Liver (tissue), 9 donors: ENCODE results near the gene ITGB7. TPM values are rescaled to one million over a fixed set of nuclear protein-coding genes. Genes with fewer than 3 reads are reported as not detected.

Experiments
- DNase-seq: peaks from one replicate; pipeline ENCODE4 v3.0.0-alpha.2; 2017; ENCODE audit warnings: low spot score
- H3K27ac ChIP-seq, 2 donors: one replicate each; pipeline ENCODE4 v1.7.0; 2013; ENCODE audit warnings: inconsistent platforms in 2 of 2, low read length in 2 of 2, control low read depth in 1 of 2, low read depth in 1 of 2, mild to moderate bottlenecking in 1 of 2
- H3K27me3 ChIP-seq, 4 donors: one replicate each; pipeline versions ENCODE4 v1.6.1 to v1.7.0; 2013; ENCODE audit warnings: low read length in 3 of 4, inconsistent platforms in 1 of 4, mild to moderate bottlenecking in 1 of 4, moderate library complexity in 1 of 4; ENCODE audit not compliant: control insufficient read depth in 4 of 4, insufficient read depth in 4 of 4
- H3K36me3 ChIP-seq, 4 donors: one replicate each; pipeline versions ENCODE4 v1.6.1 to v1.7.0; 2013; ENCODE audit warnings: low read length in 3 of 4, mild to moderate bottlenecking in 3 of 4, low read depth in 1 of 4, moderate library complexity in 1 of 4; ENCODE audit not compliant: control insufficient read depth in 4 of 4, insufficient read depth in 3 of 4
- H3K4me1 ChIP-seq, 4 donors: one replicate each; pipeline versions ENCODE4 v1.6.1 to v1.7.0; 2013; ENCODE audit warnings: low read length in 3 of 4, mild to moderate bottlenecking in 3 of 4, moderate library complexity in 1 of 4; ENCODE audit not compliant: control insufficient read depth in 4 of 4, insufficient read depth in 4 of 4
- H3K4me3 ChIP-seq, 3 donors: one replicate each; pipeline versions ENCODE4 v1.6.1 to v1.7.0; 2013; ENCODE audit warnings: low read length in 3 of 3, control low read depth in 1 of 3, low read depth in 1 of 3, mild to moderate bottlenecking in 1 of 3
- H3K9ac ChIP-seq, 2 donors: one replicate each; pipeline ENCODE4 v1.7.0; 2013; ENCODE audit warnings: low read length in 2 of 2, mild to moderate bottlenecking in 2 of 2, moderate library complexity in 2 of 2, control low read depth in 1 of 2, low read depth in 1 of 2
- H3K9me3 ChIP-seq, 4 donors: one replicate each; pipeline versions ENCODE4 v1.6.1 to v1.7.0; 2013; ENCODE audit warnings: low read length in 3 of 4; ENCODE audit not compliant: control insufficient read depth in 4 of 4
- EGR1 ChIP-seq, 2 donors: IDR thresholded peaks; 2 replicates each; pipeline ENCODE4 v1.6.1; 2016 to 2018; ENCODE audit warnings: antibody characterized with exemption in 2 of 2, low read depth in 2 of 2
- FOXA1 ChIP-seq: IDR thresholded peaks from 2 replicates; pipeline ENCODE4 v1.6.1; 2016; ENCODE audit warnings: antibody characterized with exemption
- FOXA2 ChIP-seq: IDR thresholded peaks from 2 replicates; pipeline ENCODE4 v1.6.1; 2016; ENCODE audit warnings: antibody characterized with exemption
- GABPA ChIP-seq, 2 donors: IDR thresholded peaks in 1 of 2; conservative IDR thresholded peaks in 1 of 2; 2 replicates each; pipeline ENCODE4 v1.6.1; 2016; ENCODE audit warnings: antibody characterized with exemption in 2 of 2, mild to moderate bottlenecking in 1 of 2, moderate library complexity in 1 of 2
- HNF4A ChIP-seq, 2 donors: conservative IDR thresholded peaks; 2 replicates each; pipeline ENCODE4 v1.6.1; 2016; ENCODE audit warnings: antibody characterized with exemption in 2 of 2, mild to moderate bottlenecking in 2 of 2
- HNF4G ChIP-seq: IDR thresholded peaks from 2 replicates; pipeline ENCODE4 v1.6.1; 2016; ENCODE audit warnings: antibody characterized with exemption
- JUND ChIP-seq, 2 donors: IDR thresholded peaks; 2 replicates each; pipeline ENCODE4 v1.6.1; 2016; ENCODE audit warnings: antibody characterized with exemption in 2 of 2
- NR2F2 ChIP-seq: IDR thresholded peaks from 2 replicates; pipeline ENCODE4 v1.6.1; 2016; ENCODE audit warnings: antibody characterized with exemption
- RAD21 ChIP-seq, 2 donors: IDR thresholded peaks; 2 replicates each; pipeline ENCODE4 v1.6.1; 2016; ENCODE audit warnings: antibody characterized with exemption in 2 of 2, mild to moderate bottlenecking in 2 of 2
- RXRA ChIP-seq, 2 donors: IDR thresholded peaks; 2 replicates each; pipeline ENCODE4 v1.6.1; 2017 to 2018; ENCODE audit warnings: antibody characterized with exemption in 2 of 2, mild to moderate bottlenecking in 1 of 2
- SP1 ChIP-seq: IDR thresholded peaks from 2 replicates; pipeline ENCODE4 v1.6.1; 2018; ENCODE audit warnings: antibody characterized with exemption, mild to moderate bottlenecking
- TAF1 ChIP-seq: conservative IDR thresholded peaks from 2 replicates; pipeline ENCODE4 v1.6.1; 2016; ENCODE audit warnings: antibody characterized with exemption, mild to moderate bottlenecking
- YY1 ChIP-seq: IDR thresholded peaks from 2 replicates; pipeline ENCODE4 v1.6.1; 2016; ENCODE audit warnings: antibody characterized with exemption, mild to moderate bottlenecking
- WGBS: extraction: QIAGEN DNeasy Blood & Tissue Kit; methylation state at CpG from one replicate; pipeline ENCODE4 v1.1.7; 2013; 5-methylcytosine and 5-hydroxymethylcytosine counted together
- polyA plus RNA-seq, 2 donors: library from polyadenylated mRNA; stranded (reverse) in 1 of 2; unstranded in 1 of 2; fragments of 200-250 nt in 1 of 2; fragments of >200 nt in 1 of 2; fragmentation: Nextera tagmentation in 1 of 2; extraction: Ambion mirVana in 1 of 2; gene quantifications; one replicate each; pipeline versions ENCODE4 v1.2.1 to v1.2.3, GENCODE V29; 2013 to 2015
- total RNA-seq, 2 donors: library from RNA; depleted of rRNA; stranded (reverse); fragments of >200 nt; gene quantifications; one replicate each; pipeline ENCODE4 v1.2.3, GENCODE V29; 2014
- TF ChIP-seq, protein P1 (sequence below): IDR thresholded peaks from 2 replicates; pipeline ENCODE4 v1.6.1; 2016; ENCODE audit warnings: antibody characterized with exemption, mild to moderate bottlenecking
- TF ChIP-seq, protein P2 (sequence below): IDR thresholded peaks from 2 replicates; pipeline ENCODE4 v1.6.1; 2016; ENCODE audit warnings: antibody characterized with exemption
- TF ChIP-seq, protein P3 (sequence below): IDR thresholded peaks from 2 replicates; pipeline ENCODE4 v1.6.1; 2016; ENCODE audit warnings: antibody characterized with exemption
- donor health status: healthy.
- donor health status: healthy.
- donor health status: healthy.
- donor health status: healthy.
- donor health status: healthy.

Gene ITGB7
- total and polyA plus RNA-seq, 4 donors: 1.7 to 2.4 (median 2.1) TPM

DNA sequence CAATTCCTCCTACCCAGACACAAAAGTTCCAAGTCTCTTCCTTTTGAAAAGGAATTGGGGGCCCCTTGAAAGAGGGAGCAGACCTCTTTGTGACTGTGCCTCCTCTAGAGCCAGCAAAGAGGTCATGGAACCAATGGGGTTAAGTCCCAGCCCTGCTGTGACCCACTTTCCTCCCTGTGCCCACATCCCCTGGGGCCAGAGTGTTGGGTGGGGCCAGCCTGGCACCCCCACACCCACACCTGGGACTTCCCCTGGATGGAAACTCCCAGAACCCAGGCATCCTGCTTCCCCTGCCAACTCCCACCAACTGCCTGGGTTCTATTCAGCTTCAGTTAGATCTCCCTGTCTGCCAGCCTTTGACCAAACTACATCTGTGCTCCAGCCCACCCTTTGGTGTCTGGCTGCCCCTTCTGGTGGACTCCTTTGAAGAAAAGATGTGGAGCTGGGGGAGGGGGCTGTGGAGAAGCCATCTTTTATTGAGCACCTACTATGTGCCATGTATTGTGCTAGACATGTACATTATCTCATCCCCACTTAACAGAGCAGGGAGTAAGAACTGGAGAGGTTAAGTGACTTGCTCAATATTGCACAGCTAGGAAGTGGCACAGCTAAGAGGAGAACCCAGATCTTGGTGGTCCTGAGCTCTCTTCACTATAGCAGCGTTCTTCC, 29.5 kb upstream of the ITGB7 start:
- H3K36me3 ChIP-seq: no peaks in the 10 kb centered on the region
- no peak overlapping the region for H3K4me3 ChIP-seq
- H3K4me1 ChIP-seq: peaks cover 0 to 4% (median 2%) of the 10 kb centered on the region in 4 donors
- no peak overlapping the region for H3K27ac ChIP-seq
- H3K27me3 ChIP-seq: peaks cover 0 to 15% (median 0%) of the 10 kb centered on the region in 4 donors
- no peak for TF ChIP-seq GABPA (IDR thresholded peaks at IDR 0.05 in 1 of 2, conservative IDR thresholded peaks at IDR 0.05 in 1 of 2)
- TF ChIP-seq, protein P1, sequence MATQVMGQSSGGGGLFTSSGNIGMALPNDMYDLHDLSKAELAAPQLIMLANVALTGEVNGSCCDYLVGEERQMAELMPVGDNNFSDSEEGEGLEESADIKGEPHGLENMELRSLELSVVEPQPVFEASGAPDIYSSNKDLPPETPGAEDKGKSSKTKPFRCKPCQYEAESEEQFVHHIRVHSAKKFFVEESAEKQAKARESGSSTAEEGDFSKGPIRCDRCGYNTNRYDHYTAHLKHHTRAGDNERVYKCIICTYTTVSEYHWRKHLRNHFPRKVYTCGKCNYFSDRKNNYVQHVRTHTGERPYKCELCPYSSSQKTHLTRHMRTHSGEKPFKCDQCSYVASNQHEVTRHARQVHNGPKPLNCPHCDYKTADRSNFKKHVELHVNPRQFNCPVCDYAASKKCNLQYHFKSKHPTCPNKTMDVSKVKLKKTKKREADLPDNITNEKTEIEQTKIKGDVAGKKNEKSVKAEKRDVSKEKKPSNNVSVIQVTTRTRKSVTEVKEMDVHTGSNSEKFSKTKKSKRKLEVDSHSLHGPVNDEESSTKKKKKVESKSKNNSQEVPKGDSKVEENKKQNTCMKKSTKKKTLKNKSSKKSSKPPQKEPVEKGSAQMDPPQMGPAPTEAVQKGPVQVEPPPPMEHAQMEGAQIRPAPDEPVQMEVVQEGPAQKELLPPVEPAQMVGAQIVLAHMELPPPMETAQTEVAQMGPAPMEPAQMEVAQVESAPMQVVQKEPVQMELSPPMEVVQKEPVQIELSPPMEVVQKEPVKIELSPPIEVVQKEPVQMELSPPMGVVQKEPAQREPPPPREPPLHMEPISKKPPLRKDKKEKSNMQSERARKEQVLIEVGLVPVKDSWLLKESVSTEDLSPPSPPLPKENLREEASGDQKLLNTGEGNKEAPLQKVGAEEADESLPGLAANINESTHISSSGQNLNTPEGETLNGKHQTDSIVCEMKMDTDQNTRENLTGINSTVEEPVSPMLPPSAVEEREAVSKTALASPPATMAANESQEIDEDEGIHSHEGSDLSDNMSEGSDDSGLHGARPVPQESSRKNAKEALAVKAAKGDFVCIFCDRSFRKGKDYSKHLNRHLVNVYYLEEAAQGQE: no peak
- TF ChIP-seq EGR1 (IDR thresholded peaks at IDR 0.05; ENCODE audit: low read depth in 2 of 2): no peak
- DNase-seq: no peak
- WGBS: 80% methylated on average over 1 of the region's 1 CpG
- no peaks in the 10 kb centered on the region for H3K9me3 ChIP-seq
- no peak overlapping the region for H3K9ac ChIP-seq

DNA sequence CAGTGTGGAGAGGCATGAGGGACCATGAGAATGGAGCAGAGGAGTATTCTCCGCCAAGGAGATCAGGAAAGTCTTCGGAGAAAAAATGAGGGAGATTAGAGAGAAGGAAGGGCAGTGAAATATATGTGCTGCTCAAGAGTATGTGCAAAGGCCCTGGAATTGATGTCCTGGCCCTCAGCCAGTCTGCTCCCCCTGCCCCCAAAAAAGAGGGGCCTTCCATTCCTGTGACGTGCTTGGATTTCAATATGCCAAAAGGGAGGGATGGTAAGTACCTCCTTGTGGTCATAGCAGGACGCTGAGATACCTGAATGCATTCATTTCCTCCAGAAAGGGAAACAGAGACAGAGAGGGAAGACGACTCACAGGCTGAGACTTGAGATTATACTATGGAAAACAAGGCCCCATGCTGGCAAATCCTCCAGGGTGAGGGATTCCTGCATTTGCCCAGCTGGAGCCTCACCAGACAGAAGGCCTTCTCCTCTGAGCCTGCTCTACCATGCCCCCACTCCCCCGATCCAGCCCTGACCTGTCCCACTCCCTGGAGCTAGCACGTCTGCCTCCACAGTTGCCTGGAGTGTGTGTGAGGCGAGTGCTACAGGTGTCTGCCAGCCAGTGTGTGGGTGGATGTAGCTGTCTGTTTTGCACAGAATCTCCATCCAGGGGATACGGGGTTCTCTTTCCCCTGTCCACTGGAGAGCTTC, 28.8 kb upstream of the ITGB7 start:
- H3K9me3 ChIP-seq: no peaks in the 10 kb centered on the region
- TF ChIP-seq FOXA1: no peak
- no peak for TF ChIP-seq GABPA (IDR thresholded peaks at IDR 0.05 in 1 of 2, conservative IDR thresholded peaks at IDR 0.05 in 1 of 2)
- no peak for TF ChIP-seq NR2F2
- TF ChIP-seq, protein P2, sequence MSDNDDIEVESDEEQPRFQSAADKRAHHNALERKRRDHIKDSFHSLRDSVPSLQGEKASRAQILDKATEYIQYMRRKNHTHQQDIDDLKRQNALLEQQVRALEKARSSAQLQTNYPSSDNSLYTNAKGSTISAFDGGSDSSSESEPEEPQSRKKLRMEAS: no peak
- no peak for TF ChIP-seq SP1
- no peak for TF ChIP-seq HNF4G
- TF ChIP-seq EGR1 (IDR thresholded peaks at IDR 0.05; ENCODE audit: low read depth in 2 of 2): no peak
- TF ChIP-seq TAF1: no peak
- TF ChIP-seq RAD21 (IDR thresholded peaks at IDR 0.05): no peak
- TF ChIP-seq YY1: no peak
- no peak for TF ChIP-seq JUND (IDR thresholded peaks at IDR 0.05)
- no peak for TF ChIP-seq FOXA2
- TF ChIP-seq, protein P3, sequence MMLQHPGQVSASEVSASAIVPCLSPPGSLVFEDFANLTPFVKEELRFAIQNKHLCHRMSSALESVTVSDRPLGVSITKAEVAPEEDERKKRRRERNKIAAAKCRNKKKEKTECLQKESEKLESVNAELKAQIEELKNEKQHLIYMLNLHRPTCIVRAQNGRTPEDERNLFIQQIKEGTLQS: no peak
- no peak for TF ChIP-seq RXRA (IDR thresholded peaks at IDR 0.05)
- TF ChIP-seq HNF4A (conservative IDR thresholded peaks at IDR 0.05): no peak
- H3K27ac ChIP-seq: no peak overlapping the region
- no peak for DNase-seq
- H3K27me3 ChIP-seq: peaks cover 0 to 15% (median 0%) of the 10 kb centered on the region in 4 donors
- no peak overlapping the region for H3K4me3 ChIP-seq
- H3K4me1 ChIP-seq: peaks cover 0 to 4% (median 2%) of the 10 kb centered on the region in 4 donors
- WGBS: 83% methylated on average over 9 of the region's 9 CpGs
- H3K9ac ChIP-seq: no peak overlapping the region
- no peaks in the 10 kb centered on the region for H3K36me3 ChIP-seq
